K562 (cell line): ENCODE results near the gene WWC2. TPM values are rescaled to one million over a fixed set of nuclear protein-coding genes. Genes with fewer than 3 reads are reported as not detected.

Experiments used
- ATAC-seq: fragments of 200-7000 bp; cut with Tn5 transposase; 3 replicates; pipeline ENCODE4 v1.9.1; 2020; ENCODE audit warnings: moderate library complexity
- BruUV-seq: library from RNA; stranded (reverse); fragments of 400-500 nt; replicated peaks from 2 replicates; lab custom pipeline; 2021; lab: Mats Ljungman, UMichigan
- CTCF ChIA-PET: fragments of 300-600 bp; formaldehyde crosslinking; extraction: SDS; loops from one replicate; lab custom pipeline; 2021; ENCODE audit warnings: low intra/inter-chr PET ratio; lab: Yijun Ruan, JAX
- POLR2A ChIA-PET: fragments of 300-600, 350-650 bp; sonication (Branson Sonifier 250); formaldehyde crosslinking; extraction: SDS; loops from one replicate; lab custom pipeline; 2021; ENCODE audit warnings: antibody characterized with exemption, inconsistent platforms; lab: Yijun Ruan, JAX
- DNase-seq, 4 experiments: peaks; one replicate each; pipeline versions ENCODE4 v3.0.0 to v3.0.0-alpha.2; 2011 to 2018; ENCODE audit warnings: low spot score in 3 of 4, mixed read lengths in 3 of 4; ENCODE audit errors: extremely low read depth in 1 of 4
- FAIRE-seq: peaks from 2 replicates; lab custom pipeline; 2011; peaks lifted over from hg19 to GRCh38; lab: Jason Lieb, UNC
- H2AFZ ChIP-seq: 2 replicates; pipeline ENCODE4 v1.6.0; 2011; ENCODE audit warnings: low read depth, low read length, control low read depth, inconsistent platforms
- H3K27ac ChIP-seq: fragments of 200-600 bp; 3 replicates; pipeline ENCODE4 v1.8.0; 2011; ENCODE audit warnings: low read depth, mild to moderate bottlenecking, control low read depth, inconsistent platforms, low read length, moderate library complexity, mixed read lengths; ENCODE audit errors: extremely low read depth
- H3K27me3 ChIP-seq, 2 experiments: fragments of 300-600 bp in 1 of 2; 2 replicates in 1 of 2; 3 replicates in 1 of 2; pipeline versions ENCODE4 v1.6.0 to v1.8.0; 2011; ENCODE audit warnings: inconsistent platforms in 2 of 2, low read length in 2 of 2, mild to moderate bottlenecking in 1 of 2, mixed read lengths in 1 of 2, moderate library complexity in 1 of 2; ENCODE audit not compliant: control insufficient read depth in 2 of 2, insufficient read depth in 2 of 2
- H3K36me3 ChIP-seq: fragments of 300-600 bp; 3 replicates; pipeline ENCODE4 v1.8.0; 2011; ENCODE audit warnings: mild to moderate bottlenecking, low read length, inconsistent platforms; ENCODE audit not compliant: control insufficient read depth, insufficient read depth
- H3K4me1 ChIP-seq, 2 experiments: fragments of 200-600 bp in 1 of 2; replicated peaks in 1 of 2; 2 replicates in 1 of 2; 3 replicates in 1 of 2; pipeline versions ENCODE4 v1.5.1 to v1.8.0; 2011; ENCODE audit warnings: inconsistent platforms in 2 of 2, low read length in 2 of 2, mild to moderate bottlenecking in 1 of 2, mixed read lengths in 1 of 2, moderate library complexity in 1 of 2; ENCODE audit not compliant: control insufficient read depth in 2 of 2, insufficient read depth in 2 of 2
- H3K4me2 ChIP-seq: 2 replicates; pipeline ENCODE4 v1.6.1; 2011; ENCODE audit warnings: low read length, control low read depth, inconsistent platforms, mixed read lengths; ENCODE audit not compliant: insufficient read depth
- H3K4me3 ChIP-seq: fragments of 200-600 bp; sonication (generic), shearing (Covaris generic); 2 replicates; pipeline ENCODE4 v1.5.1; 2016; ENCODE audit warnings: control low read depth, inconsistent platforms
- H3K79me2 ChIP-seq: fragments of 200-600 bp; 3 replicates; pipeline ENCODE4 v1.8.0; 2011; ENCODE audit warnings: low read length, inconsistent platforms; ENCODE audit not compliant: control insufficient read depth, insufficient read depth
- H3K9ac ChIP-seq, 2 experiments: 2 replicates each; pipeline versions ENCODE4 v1.6.0 to v1.6.1; 2011; ENCODE audit warnings: low read depth in 2 of 2, low read length in 2 of 2, control low read depth in 1 of 2, inconsistent platforms in 1 of 2, mild to moderate bottlenecking in 1 of 2, mixed read lengths in 1 of 2; ENCODE audit not compliant: insufficient read depth in 1 of 2
- H3K9me1 ChIP-seq: one replicate; pipeline ENCODE4 v1.6.0; 2011; ENCODE audit warnings: inconsistent platforms, mild to moderate bottlenecking, low read length, moderate library complexity; ENCODE audit not compliant: control insufficient read depth, insufficient read depth
- H3K9me3 ChIP-seq: replicated peaks from 2 replicates; pipeline ENCODE4 v1.5.1; 2011; ENCODE audit warnings: low read depth, low read length, inconsistent platforms; ENCODE audit not compliant: control insufficient read depth, insufficient read depth
- H4K20me1 ChIP-seq: replicated peaks from 2 replicates; pipeline ENCODE4 v1.6.1; 2011; ENCODE audit warnings: low read length, inconsistent platforms, mixed read lengths; ENCODE audit not compliant: control insufficient read depth, insufficient read depth
- CTBP1 ChIP-seq: fragments of 450-650 bp; IDR thresholded peaks from 2 replicates; pipeline ENCODE4 v1.6.1; 2016; ENCODE audit warnings: borderline replicate concordance
- FOS ChIP-seq: IDR thresholded peaks from 3 replicates; pipeline ENCODE4 v1.6.1; 2011; ENCODE audit not compliant: insufficient read length; ENCODE audit errors: extremely low read depth
- JUND ChIP-seq, 2 experiments: IDR thresholded peaks; 2 replicates in 1 of 2; 3 replicates in 1 of 2; pipeline ENCODE4 v1.6.1; 2011; ENCODE audit warnings: borderline replicate concordance in 2 of 2, low read depth in 2 of 2, low read length in 2 of 2, improper control_type of control experiment in 1 of 2, missing biosample characterization in 1 of 2, missing genetic modification characterization in 1 of 2, missing genetic modification reagents in 1 of 2
- LARP7 ChIP-seq: fragments of 450-650 bp; IDR thresholded peaks from 2 replicates; pipeline ENCODE4 v1.6.1; 2016
- MAFF ChIP-seq: IDR thresholded peaks from 2 replicates; pipeline ENCODE4 v1.6.1; 2012; ENCODE audit warnings: low read length, improper control_type of control experiment
- MXI1 ChIP-seq: IDR thresholded peaks from 2 replicates; pipeline ENCODE4 v1.6.1; 2011; ENCODE audit warnings: low read depth, mild to moderate bottlenecking, improper control_type of control experiment, low read length
- TAF1 ChIP-seq: IDR thresholded peaks from 2 replicates; pipeline ENCODE4 v1.6.1; 2011; ENCODE audit warnings: mild to moderate bottlenecking, low read length, moderate library complexity; ENCODE audit not compliant: insufficient read depth, control insufficient read depth, severe bottlenecking; ENCODE audit errors: extremely low read depth
- ZBED1 ChIP-seq: IDR thresholded peaks from 2 replicates; pipeline ENCODE4 v1.6.1; 2014
- ZNF263 ChIP-seq: sonication (generic); formaldehyde crosslinking; IDR thresholded peaks from 2 replicates; pipeline ENCODE4 v1.8.0; 2022; ENCODE audit warnings: mild to moderate bottlenecking, missing genetic modification reagents, borderline replicate concordance
- WGBS: fragments of 100-300 bp; shearing (Covaris generic); methylation state at CpG from one replicate; pipeline ENCODE4 v1.1.6; 2016; ENCODE audit warnings: low coverage, mixed read lengths; ENCODE audit not compliant: insufficient coverage; ENCODE audit errors: missing lambda C conversion rate; 5-methylcytosine and 5-hydroxymethylcytosine counted together
- in situ Hi-C: fragments of 300-500 bp; cut with MboI; formaldehyde crosslinking; loops from 4 replicates; pipeline ENCODE4 v1.15.0; 2018; ENCODE audit warnings: inconsistent platforms, mixed read lengths
- intact Hi-C: fragments of 100-400 bp; cut with micrococcal nuclease; formaldehyde crosslinking; loops from 2 replicates; pipeline ENCODE4 v1.14.2; 2022
- polyA plus RNA-seq, 8 experiments: library from polyadenylated mRNA; depleted of rRNA in 4 of 8; stranded (reverse) in 5 of 8; unstranded in 3 of 8; fragments of >200 nt; fragmentation: Nextera tagmentation in 2 of 8; fragmentation: Illumina TruSeq in 1 of 8; extraction: Ambion mirVana in 2 of 8; extraction: Trizol in 1 of 8; gene quantifications; 2 replicates each; pipeline versions ENCODE4 v1.2.1 to v1.2.3, GENCODE V29; 2011 to 2014; ENCODE audit warnings: inconsistent platforms in 1 of 8, missing spikeins in 1 of 8
- total RNA-seq, 7 experiments: library from RNA; depleted of rRNA in 6 of 7; stranded (reverse); fragments of >200 nt in 6 of 7; fragmentation: Illumina TruSeq in 2 of 7; extraction: Trizol in 2 of 7; gene quantifications; 2 replicates each; pipeline versions ENCODE4 v1.2.1 to v1.2.3, GENCODE V29; 2011 to 2021; ENCODE audit warnings: low replicate concordance in 1 of 7
- TF ChIP-seq, protein P1 (sequence below): sonication (generic); formaldehyde crosslinking; IDR thresholded peaks from 2 replicates; pipeline ENCODE4 v1.5.0; 2020; ENCODE audit warnings: missing genetic modification reagents
- TF ChIP-seq, protein P2 (sequence below): sonication (generic); formaldehyde crosslinking; IDR thresholded peaks from 2 replicates; pipeline ENCODE4 v1.8.1; 2023; ENCODE audit warnings: mild to moderate bottlenecking, missing genetic modification reagents, moderate library complexity

Gene WWC2
- total and polyA plus RNA-seq, 9 of the 15 experiments (the other 6 are each of a cell fraction or from before 2014, with no cell fraction given), result 3.7 to 39.4 (median 19.6) TPM

DNA sequence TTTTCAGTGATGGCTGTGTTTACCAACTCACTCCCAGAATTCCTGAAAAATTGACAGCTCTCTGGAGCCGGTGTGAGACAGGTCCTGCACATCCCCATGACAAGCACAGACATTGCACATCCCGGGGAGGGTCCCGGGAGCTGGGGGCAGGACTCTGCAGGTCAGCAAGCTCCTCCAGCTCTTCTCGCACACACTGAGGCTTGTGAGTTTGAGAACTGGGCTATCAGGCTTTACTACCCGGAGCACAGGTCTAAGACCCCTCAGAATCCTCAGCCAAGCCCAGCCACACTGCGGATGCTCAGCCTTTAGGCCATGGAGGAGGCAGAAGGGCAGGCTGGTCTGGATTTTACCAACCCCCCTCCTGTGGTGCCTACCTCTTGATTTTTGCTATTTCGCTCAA is 228.8 kb downstream of the WWC2 start:
- ATAC-seq (no peak), DNase-seq (no peak), FAIRE-seq (no peak)
- Histone ChIP-seq H3K36me3 (no peaks in the 10 kb centered on the region), H3K27ac (no peak overlapping the region), H2AFZ (no peak overlapping the region), H4K20me1 (no peaks in the 10 kb centered on the region), H3K9me1 (no peaks in the 10 kb centered on the region), H3K27me3 (peaks cover 2 to 21% of the 10 kb centered on the region in 2 experiments; a peak in 2 of 5 replicates), H3K9me3 (peaks cover 3% of the 10 kb centered on the region; the same call in 1 of the 2 replicates), H3K4me2 (no peak overlapping the region), H3K4me3 (no peak overlapping the region), H3K9ac (no peak overlapping the region), H3K79me2 (no peaks in the 10 kb centered on the region), H3K4me1 (no peaks in the 10 kb centered on the region)
- intact Hi-C loops (no loop called here), in situ Hi-C loops (no loop called here)
- BruUV-seq, result no TSS peak
- POLR2A ChIA-PET, result interaction anchor here (1.5 kb wide), 1 partner anchor 11 kb away, joined by 4 read pairs; no protein-coding TSS in a partner anchor
- WGBS, result 41% methylated on average over 7 of the region's 7 CpGs
- CTCF ChIA-PET, result no interaction called here
- no peak for TF ChIP-seq ZNF263 (CRISPR knock-in tag)
- no peak for TF ChIP-seq JUND (IDR thresholded peaks at IDR 0.05; ENCODE audit: borderline replicate concordance, low read depth, low read length)
- no peak for TF ChIP-seq JUND (tag; IDR thresholded peaks at IDR 0.05; ENCODE audit: borderline replicate concordance, low read depth, low read length)
- TF ChIP-seq, protein P1, sequence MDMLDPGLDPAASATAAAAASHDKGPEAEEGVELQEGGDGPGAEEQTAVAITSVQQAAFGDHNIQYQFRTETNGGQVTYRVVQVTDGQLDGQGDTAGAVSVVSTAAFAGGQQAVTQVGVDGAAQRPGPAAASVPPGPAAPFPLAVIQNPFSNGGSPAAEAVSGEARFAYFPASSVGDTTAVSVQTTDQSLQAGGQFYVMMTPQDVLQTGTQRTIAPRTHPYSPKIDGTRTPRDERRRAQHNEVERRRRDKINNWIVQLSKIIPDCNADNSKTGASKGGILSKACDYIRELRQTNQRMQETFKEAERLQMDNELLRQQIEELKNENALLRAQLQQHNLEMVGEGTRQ (CRISPR knock-in tag), result no peak
- no peak for TF ChIP-seq MAFF
- no peak for TF ChIP-seq CTBP1
- no peak for TF ChIP-seq TAF1
- TF ChIP-seq, protein P2, sequence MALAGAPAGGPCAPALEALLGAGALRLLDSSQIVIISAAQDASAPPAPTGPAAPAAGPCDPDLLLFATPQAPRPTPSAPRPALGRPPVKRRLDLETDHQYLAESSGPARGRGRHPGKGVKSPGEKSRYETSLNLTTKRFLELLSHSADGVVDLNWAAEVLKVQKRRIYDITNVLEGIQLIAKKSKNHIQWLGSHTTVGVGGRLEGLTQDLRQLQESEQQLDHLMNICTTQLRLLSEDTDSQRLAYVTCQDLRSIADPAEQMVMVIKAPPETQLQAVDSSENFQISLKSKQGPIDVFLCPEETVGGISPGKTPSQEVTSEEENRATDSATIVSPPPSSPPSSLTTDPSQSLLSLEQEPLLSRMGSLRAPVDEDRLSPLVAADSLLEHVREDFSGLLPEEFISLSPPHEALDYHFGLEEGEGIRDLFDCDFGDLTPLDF (CRISPR knock-in tag), result no peak
- TF ChIP-seq MXI1, result no peak
- TF ChIP-seq ZBED1, result no peak
- TF ChIP-seq LARP7, result no peak
- no peak for TF ChIP-seq FOS
